ENCODE data around the gene TMEM132C.

- TF ChIP-seq CTCF (IDR thresholded peaks at IDR 0.05) (no peak), EZH2 (IDR thresholded peaks at IDR 0.05; ENCODE audit: borderline replicate concordance, insufficient read depth, low read depth, low read length, poor library complexity, severe bottlenecking) (no peak)
Measured at GRCh38 chr12:128290938-128291337, 24.0 kb downstream of the TMEM132C start.

Data from B cell (primary cell).